MM.1S (cell line): ENCODE measurements around the gene TOMM6.

Experiments
- DNase-seq: peaks from one replicate; pipeline ENCODE4 v3.0.0-alpha.2; 2015
- H2AFZ ChIP-seq: fragments of 300-600 bp; sonication (generic); 2 replicates; pipeline ENCODE4 v1.6.0; 2016; ENCODE audit warnings: antibody characterized with exemption, low read length
- H3F3A ChIP-seq: fragments of 300-600 bp; sonication (generic); 2 replicates; pipeline ENCODE4 v1.6.1; 2016; ENCODE audit warnings: mild to moderate bottlenecking, antibody characterized with exemption, low read length, moderate library complexity, mixed read lengths; ENCODE audit not compliant: insufficient read depth
- H3K27ac ChIP-seq: fragments of 300-600 bp; sonication (generic); 2 replicates; pipeline ENCODE4 v1.5.1; 2016; ENCODE audit warnings: mild to moderate bottlenecking, low read length
- H3K27me3 ChIP-seq: fragments of 300-600 bp; sonication (generic); replicated peaks from 2 replicates; pipeline ENCODE4 v1.6.0; 2016; ENCODE audit warnings: low read length; ENCODE audit not compliant: insufficient read depth
- H3K36me3 ChIP-seq: fragments of 300-600 bp; sonication (generic); replicated peaks from 2 replicates; pipeline ENCODE4 v1.6.1; 2016; ENCODE audit warnings: mild to moderate bottlenecking, low read length, mixed read lengths; ENCODE audit not compliant: insufficient read depth
- H3K4me1 ChIP-seq: fragments of 300-600 bp; sonication (generic); 2 replicates; pipeline ENCODE4 v1.6.1; 2016; ENCODE audit warnings: low read length, mixed read lengths
- H3K4me2 ChIP-seq: fragments of 300-600 bp; sonication (generic); 2 replicates; pipeline ENCODE4 v1.6.0; 2016; ENCODE audit warnings: low read depth, low read length
- H3K4me3 ChIP-seq: fragments of 300-600 bp; sonication (generic); 2 replicates; pipeline ENCODE4 v1.5.1; 2016; ENCODE audit warnings: low read length, mixed read lengths
- H3K79me2 ChIP-seq: fragments of 300-600 bp; sonication (generic); 2 replicates; pipeline ENCODE4 v1.6.1; 2016; ENCODE audit warnings: mixed run types, low read length, mixed read lengths
- H3K9ac ChIP-seq: fragments of 300-600 bp; sonication (generic); 2 replicates; pipeline ENCODE4 v1.6.1; 2016; ENCODE audit warnings: low read length, mixed read lengths
- H3K9me2 ChIP-seq: fragments of 300-600 bp; sonication (generic); replicated peaks from 2 replicates; pipeline ENCODE4 v1.6.1; 2016; ENCODE audit warnings: mild to moderate bottlenecking, low read length, mixed read lengths; ENCODE audit not compliant: insufficient read depth
- H3K9me3 ChIP-seq: fragments of 300-600 bp; sonication (generic); replicated peaks from 2 replicates; pipeline ENCODE4 v1.6.1; 2016; ENCODE audit warnings: mild to moderate bottlenecking, low read length, mixed read lengths; ENCODE audit not compliant: insufficient read depth
- H4K20me1 ChIP-seq: fragments of 300-600 bp; sonication (generic); 2 replicates; pipeline ENCODE4 v1.6.1; 2016; ENCODE audit warnings: mild to moderate bottlenecking, low read length, moderate library complexity, mixed read lengths; ENCODE audit not compliant: insufficient read depth
- EZH2 ChIP-seq: fragments of 300-600 bp; sonication (generic); optimal IDR thresholded peaks from 2 replicates; pipeline ENCODE3; 2017; ENCODE audit warnings: low read depth, mild to moderate bottlenecking, antibody characterized with exemption, low read length, mixed read lengths
- EZH2phosphoT487 ChIP-seq: fragments of 300-600 bp; sonication (generic); IDR thresholded peaks from 2 replicates; pipeline ENCODE4 v1.6.1; 2018; ENCODE audit warnings: antibody characterized with exemption, low read length
- TF ChIP-seq, protein P1 (sequence below): fragments of 300-600 bp; sonication (generic); IDR thresholded peaks from 2 replicates; pipeline ENCODE4 v1.5.1; 2016; ENCODE audit warnings: antibody characterized with exemption, low read length, mixed read lengths

TOMM6 gene

DNA sequence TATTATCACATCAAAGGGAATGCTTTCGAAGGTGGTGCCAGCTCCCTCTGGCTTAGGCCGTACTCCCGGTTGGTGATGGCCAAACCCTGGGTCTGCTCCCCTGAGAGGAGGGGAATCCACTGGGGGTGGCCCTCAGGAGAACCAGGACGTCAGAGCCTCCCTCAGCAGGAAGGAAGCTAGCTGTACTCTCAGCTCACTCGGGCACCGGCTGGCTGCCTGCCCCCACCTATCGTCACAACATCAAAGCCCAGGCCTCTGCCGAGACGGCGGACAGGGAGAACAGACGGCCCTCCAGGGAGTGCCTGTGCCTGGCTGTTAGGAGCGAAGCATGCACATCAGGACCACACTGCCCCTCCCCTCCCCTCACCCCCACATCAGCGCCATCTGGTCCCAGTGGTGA is 31.1 kb upstream of the TOMM6 start:
- TF ChIP-seq EZH2 (no peak), EZH2phosphoT487 (no peak)
- TF ChIP-seq, protein P1, sequence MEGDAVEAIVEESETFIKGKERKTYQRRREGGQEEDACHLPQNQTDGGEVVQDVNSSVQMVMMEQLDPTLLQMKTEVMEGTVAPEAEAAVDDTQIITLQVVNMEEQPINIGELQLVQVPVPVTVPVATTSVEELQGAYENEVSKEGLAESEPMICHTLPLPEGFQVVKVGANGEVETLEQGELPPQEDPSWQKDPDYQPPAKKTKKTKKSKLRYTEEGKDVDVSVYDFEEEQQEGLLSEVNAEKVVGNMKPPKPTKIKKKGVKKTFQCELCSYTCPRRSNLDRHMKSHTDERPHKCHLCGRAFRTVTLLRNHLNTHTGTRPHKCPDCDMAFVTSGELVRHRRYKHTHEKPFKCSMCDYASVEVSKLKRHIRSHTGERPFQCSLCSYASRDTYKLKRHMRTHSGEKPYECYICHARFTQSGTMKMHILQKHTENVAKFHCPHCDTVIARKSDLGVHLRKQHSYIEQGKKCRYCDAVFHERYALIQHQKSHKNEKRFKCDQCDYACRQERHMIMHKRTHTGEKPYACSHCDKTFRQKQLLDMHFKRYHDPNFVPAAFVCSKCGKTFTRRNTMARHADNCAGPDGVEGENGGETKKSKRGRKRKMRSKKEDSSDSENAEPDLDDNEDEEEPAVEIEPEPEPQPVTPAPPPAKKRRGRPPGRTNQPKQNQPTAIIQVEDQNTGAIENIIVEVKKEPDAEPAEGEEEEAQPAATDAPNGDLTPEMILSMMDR, result no peak
- H3K27me3 ChIP-seq, result 0 out of 2 replicates have a peak, but pooled peaks cover under 1% of the 10 kb centered on the region
- no peaks in the 10 kb centered on the region for H3K9me2 ChIP-seq
- H3K4me1 ChIP-seq, result no peaks in the 10 kb centered on the region
- no peak overlapping the region for H2AFZ ChIP-seq
- DNase-seq, result no peak
- no peaks in the 10 kb centered on the region for H3F3A ChIP-seq
- no peak overlapping the region for H3K4me3 ChIP-seq
- H3K36me3 ChIP-seq, result no peaks in the 10 kb centered on the region
- H3K27ac ChIP-seq, result no peak overlapping the region
- no peaks in the 10 kb centered on the region for H4K20me1 ChIP-seq
- H3K9ac ChIP-seq, result no peak overlapping the region
- no peaks in the 10 kb centered on the region for H3K79me2 ChIP-seq
- H3K9me3 ChIP-seq, result no peaks in the 10 kb centered on the region
- no peak overlapping the region for H3K4me2 ChIP-seq

DNA sequence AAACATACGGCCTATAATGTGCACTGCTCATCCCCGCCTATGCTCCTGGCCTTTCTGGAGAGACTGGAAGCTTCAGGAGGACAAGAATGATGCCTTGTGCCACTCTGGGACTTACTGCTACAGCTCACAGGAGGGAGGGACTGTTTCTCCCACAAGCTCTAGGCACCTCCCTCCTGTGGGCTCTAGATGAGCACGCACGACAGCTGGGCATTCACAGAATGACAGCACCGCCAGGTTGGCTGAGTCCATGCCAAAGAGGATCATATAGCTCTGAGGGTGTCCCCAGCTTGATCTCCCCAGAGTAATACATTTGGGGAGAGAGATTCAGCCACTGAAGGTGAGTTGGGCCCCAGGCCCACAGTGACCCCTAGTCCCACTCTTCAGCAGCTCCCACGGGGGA is 30.2 kb upstream of the TOMM6 start:
- Histone ChIP-seq H4K20me1 (no peaks in the 10 kb centered on the region), H3K4me1 (no peaks in the 10 kb centered on the region), H3K9me2 (no peaks in the 10 kb centered on the region), H3K36me3 (no peaks in the 10 kb centered on the region), H3F3A (no peaks in the 10 kb centered on the region), H3K4me2 (no peak overlapping the region), H3K4me3 (no peak overlapping the region), H3K79me2 (no peaks in the 10 kb centered on the region), H3K27me3 (0 out of 2 replicates have a peak, but pooled peaks cover 3% of the 10 kb centered on the region), H3K9me3 (no peaks in the 10 kb centered on the region), H3K27ac (no peak overlapping the region), H3K9ac (no peak overlapping the region), H2AFZ (no peak overlapping the region)
- DNase-seq, result no peak
- no peak for TF ChIP-seq EZH2
- TF ChIP-seq, protein P1, result no peak
- TF ChIP-seq EZH2phosphoT487, result no peak

DNA sequence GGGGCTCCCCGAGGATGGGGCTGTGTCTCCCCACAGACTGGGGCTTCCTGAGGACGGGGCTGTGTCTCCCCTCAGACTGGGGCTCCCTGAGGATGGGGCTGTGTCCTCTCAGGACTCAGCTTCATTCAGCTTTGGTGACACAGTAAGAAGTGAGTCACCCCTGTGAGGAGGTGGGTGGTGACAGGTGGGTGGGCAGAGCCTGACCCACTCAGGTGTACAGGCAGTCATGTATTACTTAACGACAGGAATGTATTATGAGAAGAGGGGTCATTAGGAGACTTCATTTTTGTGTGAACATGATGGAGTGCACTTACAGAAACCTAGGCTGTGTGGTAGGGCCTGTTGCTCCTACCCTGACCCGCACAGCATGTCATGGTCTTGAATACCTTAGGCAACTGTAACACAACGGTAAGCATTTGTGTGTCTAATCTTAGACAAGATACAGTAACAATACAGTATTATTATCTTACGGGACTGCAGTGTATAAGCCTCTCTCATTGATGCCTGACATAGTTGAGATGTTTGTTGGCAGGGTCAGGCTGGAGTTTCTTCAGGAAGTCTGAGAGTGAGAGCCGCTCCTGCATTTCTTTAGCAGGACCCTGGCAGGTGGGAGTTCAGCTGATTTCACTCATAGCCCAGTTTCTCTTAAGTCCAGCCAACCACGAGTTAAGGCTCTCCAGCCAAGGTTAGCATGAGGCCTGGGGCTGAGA is 29.4 kb upstream of the TOMM6 start:
- Histone ChIP-seq H3K4me1 (no peaks in the 10 kb centered on the region), H3K9me2 (no peaks in the 10 kb centered on the region), H4K20me1 (no peaks in the 10 kb centered on the region), H3K27ac (no peak overlapping the region), H3K9ac (no peak overlapping the region), H3K79me2 (no peaks in the 10 kb centered on the region), H3K4me3 (no peak overlapping the region), H3K4me2 (no peak overlapping the region), H3F3A (no peaks in the 10 kb centered on the region), H3K9me3 (no peaks in the 10 kb centered on the region), H3K27me3 (0 out of 2 replicates have a peak, but pooled peaks cover 3% of the 10 kb centered on the region), H3K36me3 (no peaks in the 10 kb centered on the region), H2AFZ (no peak overlapping the region)
- TF ChIP-seq EZH2phosphoT487 (no peak), EZH2 (no peak)
- TF ChIP-seq, protein P1, result no peak
- no peak for DNase-seq
